NCI-H526 treated with DMSO at 0.1 percent for 48 hours (cell line): Measurements from ENCODE around the gene PEDS1.
A peak's percentile ranks its signal among the peaks of the same experiment; 100 is the strongest.
"Not testable (repeated sequence)": the region's sequence is repeated elsewhere in the genome, so short reads cannot be mapped to it uniquely, and the experiment has no call there.

ENCODE experiments used
- DNase-seq: peaks from one replicate; lab custom pipeline; 2025; lab: John Stamatoyannopoulos, UW

PEDS1 gene

DNA sequence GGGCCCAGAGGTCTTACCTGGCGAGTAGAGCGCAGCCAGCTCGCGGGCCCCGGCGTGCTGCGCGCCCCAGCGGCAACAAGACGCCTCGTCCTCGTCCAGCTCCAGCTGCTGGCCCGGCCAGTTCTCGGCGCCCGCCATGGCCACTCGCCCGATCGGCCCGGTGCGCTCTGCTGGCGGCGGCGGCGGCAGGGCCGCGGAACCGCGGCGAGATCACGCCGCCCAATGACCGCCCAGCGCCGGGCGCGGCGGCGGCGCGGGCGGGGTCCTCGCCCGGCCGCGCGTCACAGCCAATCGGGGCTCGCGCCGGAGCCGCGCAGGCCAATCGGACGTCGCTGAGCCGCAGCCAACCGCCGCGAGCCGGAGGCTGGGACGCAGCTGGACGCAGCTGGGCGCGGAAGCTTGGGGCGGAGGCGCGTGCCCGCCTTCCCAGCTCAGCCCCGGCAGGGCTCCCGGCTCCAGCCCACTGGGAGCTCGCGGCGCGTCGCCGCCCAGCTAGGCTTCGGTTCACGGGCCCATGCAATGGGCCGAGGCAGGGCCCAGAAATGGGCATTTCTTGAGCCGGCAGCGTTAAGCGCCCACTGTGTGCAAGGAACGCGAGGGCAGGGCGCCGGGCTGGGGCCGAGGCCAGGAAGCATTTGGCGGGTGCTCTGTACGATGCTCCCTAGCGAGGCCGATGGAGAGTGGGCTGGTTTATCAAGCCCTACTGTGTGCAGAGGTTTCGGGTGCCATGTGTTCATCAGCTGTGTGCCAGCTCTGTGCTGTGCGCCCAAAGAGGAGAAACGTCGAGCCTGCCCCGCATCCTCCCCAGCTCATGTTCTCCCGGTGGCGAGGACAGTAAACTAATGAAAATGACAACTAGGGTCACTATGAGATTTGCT, at the start of gene PEDS1:
PEDS1 (minus strand) TSS at position 224 of the 878 bp plus-strand sequence; CDS start at position 138, 86 bp downstream.
- DNase-seq: peak; percentile 86

DNA sequence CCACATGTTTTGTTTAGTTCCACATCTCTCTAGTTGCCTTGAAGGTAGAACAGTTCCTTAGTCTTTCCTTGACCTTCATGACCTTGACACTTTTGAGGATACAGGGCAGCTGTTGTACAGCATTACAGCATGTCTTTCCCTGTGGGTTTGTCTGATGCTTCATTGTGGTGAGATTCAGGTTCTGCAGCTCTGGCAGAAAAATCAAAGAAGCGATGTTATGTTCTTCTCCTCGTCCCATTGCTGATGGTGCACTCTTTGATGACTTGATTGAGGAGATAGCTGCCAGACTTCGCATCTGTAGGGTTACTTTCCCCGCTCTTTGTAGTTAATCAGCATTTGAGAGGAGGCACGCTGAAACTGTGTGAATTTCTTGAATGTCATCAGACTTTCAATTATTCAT, 49.2 kb upstream of the PEDS1 start:
- DNase-seq: no peak

DNA sequence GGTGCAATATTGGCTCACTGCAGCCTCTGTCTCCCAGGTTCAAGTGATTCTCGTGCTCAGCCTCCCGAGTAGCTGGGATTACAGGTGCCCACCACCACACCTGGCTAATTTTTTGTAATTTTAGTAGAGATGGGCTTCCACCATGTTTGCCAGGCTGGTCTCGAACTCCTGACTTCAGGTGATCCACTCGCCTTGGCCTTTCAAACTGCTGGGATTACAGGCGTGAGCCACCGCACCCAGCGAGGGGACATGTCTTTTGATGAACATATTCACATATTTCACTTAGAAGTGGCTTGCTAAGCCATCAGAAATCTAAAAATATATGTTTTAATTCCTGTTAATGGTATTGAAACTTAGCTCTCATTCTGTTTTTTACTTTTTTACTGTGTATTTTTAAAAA, 48.2 kb upstream of the PEDS1 start:
- DNase-seq: not testable (repeated sequence)

DNA sequence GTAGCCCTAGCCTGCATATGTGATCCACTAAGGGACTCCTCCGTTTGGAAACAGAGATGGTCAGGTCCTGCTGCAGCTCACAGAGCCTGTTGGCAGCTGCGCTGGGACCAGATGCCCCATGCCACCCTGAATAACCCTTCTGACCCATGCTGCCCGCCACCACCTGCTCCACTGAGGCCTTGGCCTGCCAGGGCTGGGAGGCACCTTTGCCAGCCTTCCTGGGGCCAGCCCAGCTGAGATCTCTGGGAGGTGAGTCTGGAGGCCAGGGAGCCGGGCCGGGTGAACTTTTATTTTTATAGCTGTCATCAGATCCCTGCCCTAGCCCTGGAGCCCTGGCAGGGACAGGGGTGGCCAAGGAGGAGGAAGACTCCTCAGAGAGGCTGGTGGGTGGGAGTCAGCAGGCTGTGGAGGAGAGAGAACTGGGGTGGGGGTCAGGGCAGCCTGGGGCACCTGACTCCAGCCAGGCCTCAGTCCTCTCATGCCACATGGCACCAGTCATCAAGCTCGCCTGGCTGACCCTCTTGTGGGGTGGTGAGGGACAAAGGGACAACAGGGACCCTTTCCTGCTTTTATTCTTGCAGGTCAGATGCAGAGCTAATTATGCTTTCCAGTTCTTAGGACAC, 47.1 kb upstream of the PEDS1 start:
- no peak for DNase-seq

DNA sequence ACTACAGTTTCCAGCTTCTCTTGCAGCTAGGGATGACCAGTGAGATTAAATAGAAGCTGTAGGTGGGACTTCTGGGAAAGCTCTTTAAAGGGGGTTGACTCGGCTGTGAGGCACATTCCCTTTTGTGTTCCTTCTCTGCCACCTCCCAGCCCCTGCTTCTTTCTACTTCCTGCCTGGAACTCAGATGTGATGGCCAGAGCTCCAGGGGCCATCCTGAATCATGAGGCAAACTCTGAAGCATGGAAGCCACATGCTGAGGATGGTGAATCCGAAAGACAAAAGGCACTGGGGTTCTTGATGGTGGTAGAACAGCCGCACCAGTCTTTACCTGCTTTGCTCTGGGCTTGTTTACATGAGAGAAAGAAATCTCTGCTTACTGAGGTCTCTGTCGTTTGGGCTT, 46.2 kb upstream of the PEDS1 start:
- DNase-seq: no peak

DNA sequence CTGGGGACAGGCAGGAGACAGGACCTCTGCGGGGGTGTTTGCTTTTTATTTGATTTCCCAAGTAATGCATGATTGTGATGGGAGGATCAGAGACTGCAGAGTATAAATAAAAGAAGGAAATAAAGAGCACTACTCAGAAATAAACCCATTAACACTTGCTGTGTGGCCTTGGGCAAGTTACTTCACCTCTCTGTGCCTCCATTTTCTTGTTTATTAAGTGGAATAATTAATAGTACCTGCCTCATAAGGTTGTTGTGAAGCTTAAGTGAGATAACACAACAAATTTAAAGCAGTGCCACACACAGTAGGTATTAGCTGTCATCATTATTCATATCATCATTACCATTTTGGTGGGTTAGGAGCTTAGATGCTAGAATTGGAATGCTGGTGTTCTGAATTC, 45.2 kb upstream of the PEDS1 start:
- DNase-seq: no peak

DNA sequence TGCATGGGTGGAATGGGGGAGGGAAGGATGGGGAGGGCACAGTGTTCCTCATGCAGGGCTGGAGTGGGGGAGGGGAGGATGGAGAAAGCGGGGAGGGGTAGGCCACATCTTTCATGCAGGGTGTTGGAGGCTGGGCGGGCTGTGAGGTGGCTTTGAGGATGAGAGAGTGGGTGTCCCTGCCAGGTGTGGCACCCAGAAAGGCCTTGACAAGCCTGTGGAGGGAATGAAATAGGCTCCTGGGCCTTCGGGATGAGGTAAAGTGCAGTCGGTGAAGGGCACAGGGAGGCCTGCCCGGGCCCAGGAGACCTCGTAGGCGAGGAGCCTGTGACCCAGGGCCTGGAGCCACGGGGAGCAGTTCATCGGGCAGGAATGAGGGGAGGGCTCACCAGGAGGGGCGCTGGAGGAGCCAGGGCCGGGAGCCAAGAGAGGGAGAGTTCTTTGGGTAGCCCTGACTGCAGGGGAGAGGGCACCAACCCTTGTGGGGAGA, 44.7 kb upstream of the PEDS1 start:
- no peak for DNase-seq

DNA sequence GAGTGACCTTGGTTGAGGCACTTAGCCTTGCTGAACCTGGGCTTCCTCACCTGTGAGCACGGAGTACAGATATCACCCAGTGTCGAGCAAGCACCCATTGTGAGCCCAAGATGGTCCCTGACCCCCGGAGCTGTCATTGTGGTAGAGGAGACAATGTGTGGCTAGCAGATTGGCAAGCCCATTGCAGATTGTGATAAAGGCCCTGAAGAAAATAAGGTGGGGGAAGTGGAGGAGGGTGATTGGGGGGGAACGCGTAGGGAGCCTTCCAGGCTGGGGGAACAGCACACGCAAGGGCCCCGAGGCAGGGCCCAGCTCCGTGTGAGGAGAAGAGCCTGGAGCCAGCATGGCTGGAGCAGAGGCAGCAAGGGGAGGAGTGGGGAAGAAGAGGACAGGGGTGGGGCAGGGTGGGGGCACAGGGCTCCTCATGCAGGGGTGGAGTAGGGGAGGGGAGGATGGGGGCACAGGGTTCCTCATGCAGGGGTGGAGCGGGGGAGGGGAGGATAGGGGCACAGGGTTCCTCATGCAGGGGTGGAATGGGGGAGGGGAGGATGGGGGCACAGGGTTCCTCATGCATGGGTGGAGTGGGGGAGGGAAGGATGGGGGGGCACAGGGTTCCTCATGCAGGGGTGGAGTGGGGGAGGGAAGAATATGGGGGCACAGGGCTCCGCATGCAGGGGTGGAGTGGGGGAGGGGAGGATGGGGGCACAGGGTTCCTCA, 44.1 kb upstream of the PEDS1 start:
- DNase-seq: no peak

DNA sequence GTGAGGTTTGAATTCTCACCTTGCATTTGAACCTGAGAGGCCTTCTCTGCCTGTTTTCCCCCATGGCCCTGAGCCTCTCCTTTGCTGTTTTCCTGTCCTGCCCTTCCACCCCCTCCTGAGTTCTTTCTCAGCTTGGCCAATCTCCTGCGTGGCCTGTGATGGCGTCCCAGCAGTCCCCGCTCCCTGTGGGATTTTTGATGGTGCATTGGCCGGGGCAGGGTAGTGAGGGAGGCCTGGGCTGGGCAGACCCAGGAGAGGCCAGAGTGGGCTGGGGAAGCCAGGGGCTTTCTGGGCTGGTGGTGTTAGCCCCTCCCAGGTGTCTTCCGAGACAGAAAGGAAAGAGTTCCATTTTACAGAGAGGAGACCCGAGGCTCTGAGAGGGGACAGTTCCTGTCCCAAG, 43.4 kb upstream of the PEDS1 start:
- no peak for DNase-seq

DNA sequence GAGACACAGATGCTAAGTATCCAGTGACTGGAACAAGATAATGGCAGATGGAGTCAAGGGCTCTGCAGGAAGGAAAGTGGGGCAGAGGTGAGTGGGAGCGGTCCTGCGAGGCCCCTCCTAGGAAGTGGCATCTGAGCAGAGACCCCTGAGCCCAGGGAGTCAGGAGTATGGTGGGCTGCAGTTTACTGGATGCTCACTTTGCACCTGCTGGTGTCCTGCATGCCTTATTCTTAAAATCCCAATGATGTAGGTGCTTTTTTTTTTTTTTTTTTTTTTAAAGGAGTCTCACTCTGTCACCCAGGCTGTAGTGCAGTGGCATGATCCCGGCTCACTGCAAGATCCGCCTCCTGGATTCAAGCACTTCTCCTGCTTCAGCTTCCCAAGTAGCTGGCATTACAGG, 42.7 kb upstream of the PEDS1 start:
- no peak for DNase-seq

DNA sequence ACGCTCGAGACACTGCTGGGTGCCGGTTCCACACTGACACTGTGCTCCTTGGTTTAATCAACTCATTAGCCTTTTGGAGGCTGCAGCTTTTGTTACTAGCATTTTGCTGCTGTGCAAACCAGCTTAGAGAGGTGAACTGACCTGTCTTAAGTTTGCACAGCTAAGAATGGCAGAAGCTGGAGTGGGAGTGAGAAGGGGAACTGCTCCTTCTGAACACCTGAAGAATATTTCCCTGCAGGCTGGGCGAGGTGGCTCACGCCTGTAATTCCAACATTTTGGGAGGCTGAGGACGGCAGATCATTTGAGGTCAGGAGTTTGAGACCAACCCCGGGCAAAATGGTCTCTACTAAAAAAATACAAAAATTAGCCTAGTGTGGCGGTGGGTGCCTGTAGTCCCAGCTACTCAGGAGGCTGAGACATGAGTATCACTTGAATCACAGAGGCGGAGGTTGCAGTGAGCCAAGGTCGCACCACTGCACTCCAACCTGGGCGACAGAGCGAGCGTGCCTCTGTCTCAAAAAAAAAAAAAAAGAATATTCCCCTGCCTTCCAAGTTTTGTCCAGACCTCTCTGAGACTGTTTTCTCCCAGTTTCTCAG, 42.1 kb upstream of the PEDS1 start:
- DNase-seq: no peak

DNA sequence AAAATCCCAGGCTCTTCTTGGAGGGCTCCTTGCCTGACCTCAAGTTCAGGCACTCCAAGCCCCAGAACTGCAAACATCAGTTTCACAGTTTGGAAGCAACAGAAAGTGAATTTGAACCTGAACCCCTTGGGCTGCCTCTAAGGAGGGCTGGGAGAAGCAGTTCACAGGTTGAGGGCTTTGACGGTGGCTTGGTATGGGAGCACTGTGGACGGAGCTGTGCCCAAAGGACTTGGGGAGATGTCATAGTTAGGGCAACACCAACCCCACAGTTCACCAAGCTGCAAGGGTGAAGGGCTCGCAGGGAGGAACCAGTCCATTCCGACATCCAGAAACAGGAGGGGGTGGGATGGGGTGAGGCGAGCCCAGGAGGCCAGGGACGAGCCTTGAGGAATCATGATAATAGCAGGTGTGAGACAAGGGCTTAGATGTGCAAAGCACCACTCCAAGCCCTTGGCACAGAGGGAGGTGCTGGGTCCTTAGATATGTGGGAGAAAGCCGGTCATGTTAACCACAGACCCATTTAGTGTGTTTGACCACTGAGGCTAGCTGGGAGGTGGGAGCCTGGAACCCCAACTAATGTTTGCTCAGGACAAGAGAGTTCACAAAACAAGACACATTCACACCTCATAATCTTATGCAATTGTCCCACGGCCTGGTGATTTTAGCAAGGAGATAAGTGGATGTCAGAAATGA, 41.5 kb upstream of the PEDS1 start:
- DNase-seq: no peak

DNA sequence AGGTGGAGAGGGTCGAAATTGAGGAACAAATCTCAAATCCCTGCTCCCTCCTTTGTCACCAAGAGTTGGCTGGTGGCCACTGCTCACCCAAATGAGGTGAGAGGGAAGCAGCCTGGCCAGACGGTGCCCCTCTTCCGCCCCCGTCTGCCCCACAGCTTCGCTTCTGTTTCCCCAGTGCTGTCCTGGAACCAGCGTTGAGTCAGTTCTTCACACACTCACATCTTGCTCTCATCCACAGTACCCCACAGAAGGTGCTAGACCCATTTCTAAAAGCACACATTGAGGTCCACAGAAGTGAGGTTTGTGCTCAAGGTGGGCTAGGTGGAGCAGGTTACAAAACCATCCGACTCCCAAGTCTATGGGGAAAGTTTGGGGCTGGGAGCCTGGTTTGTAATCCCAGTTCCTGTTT, 40.9 kb upstream of the PEDS1 start:
- no peak for DNase-seq

DNA sequence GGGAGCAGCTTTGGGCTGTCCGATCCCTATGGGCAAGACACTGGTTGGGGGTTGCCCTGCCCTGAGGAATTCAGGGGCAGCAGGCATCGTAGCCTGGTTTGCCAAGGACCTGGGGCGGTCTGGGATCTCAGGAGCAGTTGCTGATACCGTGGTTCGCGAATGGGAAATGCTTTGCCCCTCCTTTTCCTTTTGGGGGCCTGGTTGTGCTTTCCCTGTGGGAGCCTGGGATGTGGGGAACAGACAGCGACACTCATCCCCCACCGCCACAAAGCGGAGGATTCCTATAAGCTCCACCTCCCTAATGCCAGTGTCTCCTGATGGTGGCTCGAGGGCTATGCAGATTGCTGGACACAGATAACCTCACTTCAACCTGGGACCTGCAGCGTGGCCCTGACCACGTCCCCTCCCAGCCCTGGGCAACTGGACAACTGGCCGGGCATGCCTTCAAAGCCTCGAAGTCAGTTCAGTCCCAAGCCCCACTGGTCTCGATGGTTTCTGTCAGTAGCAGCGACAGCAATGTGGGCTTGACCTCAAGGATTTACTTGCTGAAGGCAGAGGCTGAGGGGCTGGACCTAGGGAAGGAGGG, 40.4 kb upstream of the PEDS1 start:
- no peak for DNase-seq

DNA sequence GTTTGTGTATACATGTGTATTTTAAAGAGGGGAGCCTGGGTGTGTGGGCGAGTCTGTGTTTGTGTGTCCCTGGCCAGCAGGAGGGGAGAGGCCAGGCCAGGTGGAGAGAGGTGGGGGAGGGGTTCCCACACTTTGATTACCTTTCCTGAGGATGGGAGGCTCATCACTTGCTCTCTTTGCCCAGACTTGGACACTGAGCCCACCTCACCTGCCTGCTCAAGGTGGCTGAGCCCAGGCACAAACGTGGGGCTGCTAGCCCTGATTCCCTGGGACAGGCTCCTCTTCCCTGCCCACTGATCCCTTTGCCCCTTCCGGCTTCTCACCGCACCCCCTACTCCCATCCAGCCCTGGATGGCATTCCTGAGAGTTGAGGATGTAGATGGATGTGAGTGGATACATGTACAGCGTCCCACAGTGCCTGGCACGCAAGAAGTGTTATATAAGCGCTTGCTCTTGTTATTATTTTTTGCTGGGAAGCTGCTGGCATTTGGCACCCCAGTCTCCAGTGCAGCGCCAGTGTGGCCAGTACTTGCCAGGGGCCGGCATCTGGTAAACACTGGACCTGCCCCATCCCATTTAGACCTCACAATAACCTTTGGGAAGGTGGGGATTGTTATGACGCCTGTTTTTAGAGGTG, 39.8 kb upstream of the PEDS1 start:
- no peak for DNase-seq

DNA sequence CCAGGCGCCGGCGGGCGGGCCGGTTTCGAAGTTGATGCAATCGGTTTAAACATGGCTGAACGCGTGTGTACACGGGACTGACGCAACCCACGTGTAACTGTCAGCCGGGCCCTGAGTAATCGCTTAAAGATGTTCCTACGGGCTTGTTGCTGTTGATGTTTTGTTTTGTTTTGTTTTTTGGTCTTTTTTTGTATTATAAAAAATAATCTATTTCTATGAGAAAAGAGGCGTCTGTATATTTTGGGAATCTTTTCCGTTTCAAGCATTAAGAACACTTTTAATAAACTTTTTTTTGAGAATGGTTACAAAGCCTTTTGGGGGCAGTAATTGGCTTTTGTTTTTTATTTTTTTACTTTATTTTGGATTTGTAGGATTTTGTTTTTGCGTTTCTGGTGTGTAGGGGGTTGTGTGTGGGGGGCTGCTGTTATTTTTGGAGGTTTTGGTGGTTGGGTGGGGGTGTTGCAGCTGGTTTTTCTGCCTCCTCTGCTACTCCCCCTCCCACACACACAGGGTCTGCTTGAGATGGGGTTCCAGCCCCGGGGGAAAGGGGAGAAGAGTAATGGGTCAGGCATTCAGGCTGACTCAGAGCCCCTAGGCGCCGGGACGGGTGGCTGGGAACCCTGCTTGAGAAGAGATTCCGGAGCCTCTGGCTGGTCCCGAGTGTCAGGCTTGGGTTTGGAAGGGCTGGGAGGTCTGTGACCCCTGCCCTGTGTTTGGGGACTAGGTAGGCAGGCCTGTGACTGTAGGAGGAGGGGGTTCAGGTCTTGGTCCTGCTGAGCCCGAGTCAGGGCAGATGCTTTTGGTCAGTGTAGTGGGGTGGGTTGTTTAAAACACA, 39.1 kb upstream of the PEDS1 start:
- DNase-seq: no peak

DNA sequence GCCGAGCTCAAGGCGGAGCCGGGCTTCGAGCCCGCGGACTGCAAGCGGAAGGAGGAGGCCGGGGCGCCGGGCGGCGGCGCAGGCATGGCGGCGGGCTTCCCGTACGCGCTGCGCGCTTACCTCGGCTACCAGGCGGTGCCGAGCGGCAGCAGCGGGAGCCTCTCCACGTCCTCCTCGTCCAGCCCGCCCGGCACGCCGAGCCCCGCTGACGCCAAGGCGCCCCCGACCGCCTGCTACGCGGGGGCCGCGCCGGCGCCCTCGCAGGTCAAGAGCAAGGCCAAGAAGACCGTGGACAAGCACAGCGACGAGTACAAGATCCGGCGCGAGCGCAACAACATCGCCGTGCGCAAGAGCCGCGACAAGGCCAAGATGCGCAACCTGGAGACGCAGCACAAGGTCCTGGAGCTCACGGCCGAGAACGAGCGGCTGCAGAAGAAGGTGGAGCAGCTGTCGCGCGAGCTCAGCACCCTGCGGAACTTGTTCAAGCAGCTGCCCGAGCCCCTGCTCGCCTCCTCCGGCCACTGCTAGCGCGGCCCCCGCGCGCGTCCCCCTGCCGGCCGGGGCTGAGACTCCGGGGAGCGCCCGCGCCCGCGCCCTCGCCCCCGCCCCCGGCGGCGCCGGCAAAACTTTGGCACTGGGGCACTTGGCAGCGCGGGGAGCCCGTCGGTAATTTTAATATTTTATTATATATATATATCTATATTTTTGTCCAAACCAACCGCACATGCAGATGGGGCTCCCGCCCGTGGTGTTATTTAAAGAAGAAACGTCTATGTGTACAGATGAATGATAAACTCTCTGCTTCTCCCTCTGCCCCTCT, 38.2 kb upstream of the PEDS1 start:
- DNase-seq: peak; percentile 79

DNA sequence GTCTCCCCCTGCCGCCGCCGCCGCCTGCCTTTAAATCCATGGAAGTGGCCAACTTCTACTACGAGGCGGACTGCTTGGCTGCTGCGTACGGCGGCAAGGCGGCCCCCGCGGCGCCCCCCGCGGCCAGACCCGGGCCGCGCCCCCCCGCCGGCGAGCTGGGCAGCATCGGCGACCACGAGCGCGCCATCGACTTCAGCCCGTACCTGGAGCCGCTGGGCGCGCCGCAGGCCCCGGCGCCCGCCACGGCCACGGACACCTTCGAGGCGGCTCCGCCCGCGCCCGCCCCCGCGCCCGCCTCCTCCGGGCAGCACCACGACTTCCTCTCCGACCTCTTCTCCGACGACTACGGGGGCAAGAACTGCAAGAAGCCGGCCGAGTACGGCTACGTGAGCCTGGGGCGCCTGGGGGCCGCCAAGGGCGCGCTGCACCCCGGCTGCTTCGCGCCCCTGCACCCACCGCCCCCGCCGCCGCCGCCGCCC, 37.6 kb upstream of the PEDS1 start:
- DNase-seq: peak; percentile 33
